ENCODE data around the gene YARS2.
A peak's percentile ranks its signal among the peaks of the same experiment; 100 is the strongest.

The YARS2 gene

DNA sequence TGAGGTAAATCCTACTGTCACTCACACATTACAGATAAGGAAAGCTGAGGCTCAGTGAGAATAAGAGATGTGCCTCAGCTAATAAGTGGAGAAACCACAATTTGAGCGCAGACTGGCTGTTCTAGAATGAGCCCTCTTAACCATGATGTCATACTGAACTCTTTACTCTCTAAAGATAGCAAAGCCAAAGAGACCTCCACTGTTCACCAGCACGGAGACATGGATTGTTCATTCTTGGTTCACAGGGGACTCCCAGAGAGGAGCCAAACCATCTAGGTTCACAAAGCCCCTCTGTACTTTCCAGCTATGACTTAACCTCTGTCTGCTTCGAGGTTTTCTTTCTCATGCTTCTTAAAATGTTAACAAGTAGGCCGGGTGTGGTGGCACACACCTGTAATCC is 32.7 kb upstream of the YARS2 start:
- TF ChIP-seq, protein P1, sequence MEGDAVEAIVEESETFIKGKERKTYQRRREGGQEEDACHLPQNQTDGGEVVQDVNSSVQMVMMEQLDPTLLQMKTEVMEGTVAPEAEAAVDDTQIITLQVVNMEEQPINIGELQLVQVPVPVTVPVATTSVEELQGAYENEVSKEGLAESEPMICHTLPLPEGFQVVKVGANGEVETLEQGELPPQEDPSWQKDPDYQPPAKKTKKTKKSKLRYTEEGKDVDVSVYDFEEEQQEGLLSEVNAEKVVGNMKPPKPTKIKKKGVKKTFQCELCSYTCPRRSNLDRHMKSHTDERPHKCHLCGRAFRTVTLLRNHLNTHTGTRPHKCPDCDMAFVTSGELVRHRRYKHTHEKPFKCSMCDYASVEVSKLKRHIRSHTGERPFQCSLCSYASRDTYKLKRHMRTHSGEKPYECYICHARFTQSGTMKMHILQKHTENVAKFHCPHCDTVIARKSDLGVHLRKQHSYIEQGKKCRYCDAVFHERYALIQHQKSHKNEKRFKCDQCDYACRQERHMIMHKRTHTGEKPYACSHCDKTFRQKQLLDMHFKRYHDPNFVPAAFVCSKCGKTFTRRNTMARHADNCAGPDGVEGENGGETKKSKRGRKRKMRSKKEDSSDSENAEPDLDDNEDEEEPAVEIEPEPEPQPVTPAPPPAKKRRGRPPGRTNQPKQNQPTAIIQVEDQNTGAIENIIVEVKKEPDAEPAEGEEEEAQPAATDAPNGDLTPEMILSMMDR (IDR thresholded peaks at IDR 0.05; ENCODE audit: low read depth, low read length), result no peak
- DNase-seq (ENCODE audit: low read depth in 2 of 2), result no peak
- H3K4me3 ChIP-seq (replicated peaks in 1 of 2; ENCODE audit: low read depth in 2 of 2, low read length in 2 of 2), result no peak overlapping the region

DNA sequence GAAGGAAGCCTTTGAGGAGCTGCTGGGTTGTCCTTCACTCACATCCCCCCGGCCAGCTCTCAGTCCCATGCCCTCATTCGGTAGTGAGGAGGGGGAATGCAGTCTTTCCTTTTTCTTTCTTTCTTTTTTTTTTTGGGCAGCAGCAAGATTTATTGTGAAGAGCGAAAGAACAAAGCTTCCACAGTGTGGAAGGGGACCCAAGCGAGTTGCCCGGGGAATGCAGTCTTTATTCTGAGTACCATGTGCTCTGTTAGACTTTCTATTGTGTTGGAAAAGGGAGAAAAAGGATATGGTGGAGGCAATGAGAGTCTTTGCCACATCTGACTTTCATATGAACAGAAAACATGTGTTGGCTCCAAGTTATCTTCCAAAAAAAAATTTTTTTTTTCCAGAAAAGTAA is 29.9 kb upstream of the YARS2 start:
- TF ChIP-seq, protein P1 (IDR thresholded peaks at IDR 0.05; ENCODE audit: low read depth, low read length), result no peak
- H3K4me3 ChIP-seq (replicated peaks in 1 of 2; ENCODE audit: low read depth in 2 of 2, low read length in 2 of 2), result no peak overlapping the region
- no peak for DNase-seq (ENCODE audit: low read depth in 2 of 2)

DNA sequence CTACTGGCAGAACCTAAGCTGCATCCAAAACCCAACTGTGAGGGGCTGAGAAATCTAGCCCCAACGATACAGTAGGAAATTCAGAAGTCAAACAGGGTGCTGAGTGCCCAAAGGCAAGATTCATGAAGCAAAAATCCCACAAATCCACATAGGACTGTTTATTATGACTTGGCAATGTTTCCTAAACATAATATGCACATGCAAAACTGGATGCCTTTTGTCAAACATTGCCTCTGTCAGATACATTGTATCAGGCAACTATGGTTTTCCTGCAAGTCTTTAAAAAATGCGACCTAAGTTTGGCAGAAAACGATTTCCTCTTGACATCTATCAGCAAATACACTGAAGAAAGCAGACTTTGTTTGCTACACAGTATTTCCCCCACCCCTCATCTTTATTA is 27.3 kb upstream of the YARS2 start:
- TF ChIP-seq, protein P1 (IDR thresholded peaks at IDR 0.05; ENCODE audit: low read depth, low read length), result no peak
- DNase-seq (ENCODE audit: low read depth in 2 of 2), result no peak
- H3K4me3 ChIP-seq (replicated peaks in 1 of 2; ENCODE audit: low read depth in 2 of 2, low read length in 2 of 2), result no peak overlapping the region

DNA sequence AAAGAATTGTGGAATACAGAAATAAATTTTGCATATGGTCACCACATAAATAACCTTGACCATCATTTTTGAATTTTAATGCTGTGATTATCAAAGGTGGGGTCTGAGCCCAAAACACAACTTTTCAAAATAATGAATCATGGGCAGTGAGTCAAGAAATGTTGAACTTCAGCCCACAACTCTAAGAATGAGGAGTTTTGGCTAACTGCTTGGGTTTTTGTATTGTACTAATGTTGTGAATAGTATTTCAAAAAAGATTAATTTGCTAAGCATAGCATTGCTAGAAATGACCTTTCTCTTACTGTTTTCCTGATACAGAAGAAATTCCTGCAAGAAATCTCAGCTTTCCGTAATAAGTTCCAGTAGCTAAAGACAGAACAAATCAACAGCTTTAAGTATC is 24.4 kb upstream of the YARS2 start:
- no peak overlapping the region for H3K4me3 ChIP-seq (replicated peaks in 1 of 2; ENCODE audit: low read depth in 2 of 2, low read length in 2 of 2)
- peak; percentile 26 to 65 for DNase-seq (ENCODE audit: low read depth in 2 of 2)
- TF ChIP-seq, protein P1 (IDR thresholded peaks at IDR 0.05; ENCODE audit: low read depth, low read length), result no peak

DNA sequence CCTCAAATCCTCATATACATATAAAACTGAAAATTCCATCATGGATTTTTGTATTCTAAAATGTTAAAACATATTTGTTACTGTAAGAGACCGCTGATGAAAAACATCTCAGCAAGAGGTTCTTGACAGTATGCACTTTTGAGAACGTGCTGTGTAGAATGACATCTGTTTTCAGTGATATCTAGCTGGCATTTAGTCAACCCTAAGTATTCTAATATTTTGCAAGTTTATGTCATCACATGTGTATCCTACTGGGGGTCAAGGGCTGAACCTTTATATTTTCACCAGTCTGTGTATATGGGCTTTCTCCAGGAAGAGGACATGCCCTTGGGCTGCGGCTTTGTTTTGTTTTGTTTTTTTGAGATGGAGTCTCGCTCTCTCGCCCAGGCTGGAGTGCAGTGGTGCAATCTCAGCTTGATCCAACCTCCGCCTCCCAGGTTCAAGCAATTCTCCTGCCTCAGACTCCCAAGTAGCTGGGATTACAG is 22.0 kb upstream of the YARS2 start:
- TF ChIP-seq, protein P1 (IDR thresholded peaks at IDR 0.05; ENCODE audit: low read depth, low read length), result no peak
- no peak overlapping the region for H3K4me3 ChIP-seq (replicated peaks in 1 of 2; ENCODE audit: low read depth in 2 of 2, low read length in 2 of 2)
- peak in 1 of 2 donors; percentile 31 for DNase-seq (ENCODE audit: low read depth in 2 of 2)

DNA sequence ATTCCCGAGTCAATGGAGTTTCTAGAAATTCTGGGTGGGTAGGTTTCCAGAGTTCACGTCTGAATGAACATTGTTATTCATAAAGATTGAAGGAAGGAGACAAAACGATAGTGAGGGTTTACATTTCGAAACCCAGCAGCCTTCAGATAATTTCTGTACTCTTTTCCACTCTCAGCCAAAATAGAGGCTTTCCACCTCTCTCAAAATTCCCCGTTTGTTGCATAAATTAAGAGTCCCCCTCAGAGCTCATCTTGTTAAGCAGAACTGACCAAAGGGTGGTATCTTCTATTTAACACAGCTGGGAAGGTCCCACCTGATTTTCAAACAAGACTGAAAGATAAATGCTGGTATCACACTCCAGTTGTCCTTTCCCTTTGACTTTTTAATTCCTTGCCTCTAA is 21.5 kb upstream of the YARS2 start:
- H3K4me3 ChIP-seq (replicated peaks in 1 of 2; ENCODE audit: low read depth in 2 of 2, low read length in 2 of 2), result no peak overlapping the region
- TF ChIP-seq, protein P1 (IDR thresholded peaks at IDR 0.05; ENCODE audit: low read depth, low read length), result no peak
- DNase-seq (ENCODE audit: low read depth in 2 of 2), result no peak

DNA sequence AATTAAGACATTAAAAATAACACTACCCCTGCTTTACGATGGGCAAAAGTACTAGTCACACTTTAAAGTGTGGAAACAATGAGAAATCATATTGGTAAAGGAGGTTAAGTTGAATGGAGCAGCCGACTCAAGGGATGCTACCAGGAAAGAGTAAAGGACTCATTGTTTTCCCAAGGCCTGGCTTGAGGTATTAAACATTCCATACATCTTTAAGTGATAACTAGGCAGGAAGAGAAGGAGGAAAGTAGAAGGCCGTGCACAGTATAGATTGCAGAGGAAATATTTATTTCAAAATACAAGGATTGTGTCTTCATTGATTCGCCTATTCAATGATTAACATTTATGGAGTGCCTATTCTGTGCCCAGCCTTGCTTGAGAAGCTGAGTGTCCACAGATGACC is 20.6 kb upstream of the YARS2 start:
- TF ChIP-seq, protein P1 (IDR thresholded peaks at IDR 0.05; ENCODE audit: low read depth, low read length), result no peak
- DNase-seq (ENCODE audit: low read depth in 2 of 2), result peak in 1 of 2 donors; percentile 6
- H3K4me3 ChIP-seq (replicated peaks in 1 of 2; ENCODE audit: low read depth in 2 of 2, low read length in 2 of 2), result no peak overlapping the region
